ENCODE results near the gene S100Z. TPM values are rescaled to one million over a fixed set of nuclear protein-coding genes. Genes with fewer than 3 reads are reported as not detected.
"Not testable (repeated sequence)": the region's sequence is repeated elsewhere in the genome, so short reads cannot be mapped to it uniquely, and the experiment has no call there.

Gene S100Z
- total RNA-seq, 1 donor from 2014 or later, result 0.30 TPM

GRCh38 chr5:76826416-76826815 is 23.4 kb upstream of the S100Z start:
- DNase-seq, result not testable (repeated sequence)

GRCh38 chr5:76831110-76831452 is 18.7 kb upstream of the S100Z start:
- DNase-seq, result no peak

- no peak for DNase-seq
These were observed 13.6 kb upstream of the S100Z start for GRCh38 chr5:76836181-76836580.

GRCh38 chr5:76836585-76836984 is 13.2 kb upstream of the S100Z start:
- DNase-seq, result no peak

- no peak for DNase-seq
These were observed 11.1 kb upstream of the S100Z start for GRCh38 chr5:76838481-76839261.

- no peak for DNase-seq
These were observed 8.5 kb upstream of the S100Z start for GRCh38 chr5:76841361-76841760.

- no peak for DNase-seq
These were observed 3.9 kb upstream of the S100Z start for GRCh38 chr5:76845890-76846289.

GRCh38 chr5:76850543-76851145 is 830 bp downstream of the S100Z start:
- DNase-seq, result no peak

- no peak for DNase-seq
These were observed 2.0 kb downstream of the S100Z start for GRCh38 chr5:76851728-76852369.

GRCh38 chr5:76852772-76853171 is 3.0 kb downstream of the S100Z start:
- DNase-seq, result no peak

GRCh38 chr5:76853741-76854140 is 3.9 kb downstream of the S100Z start:
- not testable (repeated sequence) for DNase-seq

- no peak for DNase-seq
These were observed 4.8 kb downstream of the S100Z start for GRCh38 chr5:76854644-76855043.

GRCh38 chr5:76855501-76855900 is 5.7 kb downstream of the S100Z start:
- DNase-seq, result not testable (repeated sequence)

- no peak for DNase-seq
These were observed 6.1 kb downstream of the S100Z start for GRCh38 chr5:76855961-76856360.

GRCh38 chr5:76856800-76857199 is 7.0 kb downstream of the S100Z start:
- DNase-seq, result not testable (repeated sequence)

GRCh38 chr5:76859591-76860247 is 9.9 kb downstream of the S100Z start:
- no peak for DNase-seq

GRCh38 chr5:76861612-76862011 is 11.8 kb downstream of the S100Z start:
- DNase-seq, result no peak

GRCh38 chr5:76863001-76863400 is 13.2 kb downstream of the S100Z start:
- DNase-seq, result no peak

- DNase-seq, result no peak
These were observed 16.7 kb downstream of the S100Z start for GRCh38 chr5:76866503-76866902.

- no peak for DNase-seq
These were observed 17.2 kb downstream of the S100Z start for GRCh38 chr5:76867038-76867437.

- peak; percentile 29 for DNase-seq
These were observed 18.2 kb downstream of the S100Z start for GRCh38 chr5:76867827-76868693.

GRCh38 chr5:76870046-76870445 is 20.2 kb downstream of the S100Z start:
- no peak for DNase-seq
